Panc1 (cell line): ENCODE results near the gene MINDY4. TPM values are rescaled to one million over a fixed set of nuclear protein-coding genes. Genes with fewer than 3 reads are reported as not detected.

Experiments
- ATAC-seq: fragments of 200-7000 bp; cut with Tn5 transposase; 2 replicates; pipeline ENCODE4 v1.9.1; 2020; ENCODE audit warnings: mild to moderate bottlenecking, moderate library complexity
- BruUV-seq: library from RNA; stranded (reverse); fragments of 400-500 nt; replicated peaks from 2 replicates; lab custom pipeline; 2021; lab: Mats Ljungman, UMichigan
- CTCF ChIA-PET: fragments of 300-600 bp; sonication (Branson Sonifier 250); formaldehyde crosslinking; loops from one replicate; lab custom pipeline; 2022; ENCODE audit warnings: antibody characterized with exemption; lab: Charles Lee
- POLR2A ChIA-PET: fragments of 300-600 bp; sonication (Branson Sonifier 250); formaldehyde crosslinking; loops from one replicate; lab custom pipeline; 2022; ENCODE audit warnings: antibody characterized with exemption; lab: Charles Lee
- DNase-seq: peaks from one replicate; pipeline ENCODE4 v3.0.0-alpha.2; 2010; ENCODE audit warnings: low read depth, low spot score
- H3K27ac ChIP-seq: 2 replicates; pipeline ENCODE4 v1.5.1; 2011; ENCODE audit warnings: mild to moderate bottlenecking, low read length, inconsistent platforms
- H3K27me3 ChIP-seq: fragments of 200-500 bp; sonication (Bioruptor generic); 2 replicates; pipeline ENCODE4 v1.6.0; 2014; ENCODE audit warnings: low read length, inconsistent platforms; ENCODE audit not compliant: control insufficient read depth, insufficient read depth
- H3K36me3 ChIP-seq: fragments of 200-500 bp; sonication (Bioruptor generic); 2 replicates; pipeline ENCODE4 v1.5.1; 2014; ENCODE audit warnings: inconsistent platforms, mild to moderate bottlenecking, low read length, moderate library complexity; ENCODE audit not compliant: control insufficient read depth, insufficient read depth
- H3K4me1 ChIP-seq: 2 replicates; pipeline ENCODE4 v1.5.1; 2011; ENCODE audit warnings: inconsistent platforms, mild to moderate bottlenecking, low read length, moderate library complexity; ENCODE audit not compliant: control insufficient read depth, insufficient read depth
- H3K4me3 ChIP-seq, 2 experiments: 2 replicates each; pipeline ENCODE4 v1.5.1; 2011 to 2012; ENCODE audit warnings: low read depth in 2 of 2, low read length in 2 of 2, mild to moderate bottlenecking in 2 of 2, inconsistent platforms in 1 of 2, moderate library complexity in 1 of 2
- H3K9me3 ChIP-seq: fragments of 200-500 bp; sonication (Bioruptor generic); 2 replicates; pipeline ENCODE4 v1.5.1; 2014; ENCODE audit warnings: low read depth, mild to moderate bottlenecking, inconsistent platforms, low read length, moderate library complexity; ENCODE audit not compliant: control insufficient read depth, insufficient read depth
- POLR2AphosphoS5 ChIP-seq: IDR thresholded peaks from 2 replicates; pipeline ENCODE4 v1.6.1; 2012; ENCODE audit warnings: mild to moderate bottlenecking, low read depth, low read length, moderate library complexity
- SIN3A ChIP-seq: IDR thresholded peaks from 2 replicates; pipeline ENCODE4 v1.6.1; 2012; ENCODE audit warnings: low read depth, mild to moderate bottlenecking, low read length, moderate library complexity, borderline replicate concordance; ENCODE audit not compliant: insufficient read depth
- TCF7L2 ChIP-seq: IDR thresholded peaks from 2 replicates; pipeline ENCODE4 v1.6.1; 2011; ENCODE audit warnings: mild to moderate bottlenecking, low read depth, low read length, inconsistent platforms
- in situ Hi-C: cut with HindIII; loops from 2 replicates; pipeline ENCODE4 v1.10.0; 2016; ENCODE audit warnings: low sequenced_read_pairs, low pct_unique_long_range_greater_than_20kb
- intact Hi-C: fragments of 100-400 bp; cut with micrococcal nuclease; formaldehyde crosslinking; loops from one replicate; pipeline ENCODE4 v1.10.0; 2022; ENCODE audit not compliant: unreplicated experiment
- total RNA-seq: library from RNA; stranded (reverse); gene quantifications from one replicate; pipeline ENCODE4 v1.2.1, GENCODE V29; 2021; ENCODE audit not compliant: unreplicated experiment
- TF ChIP-seq, protein P1 (sequence below): fragments of 450-650 bp; IDR thresholded peaks from 2 replicates; pipeline ENCODE4 v1.5.1; 2017; ENCODE audit warnings: mild to moderate bottlenecking
- TF ChIP-seq, protein P2 (sequence below), 2 experiments: IDR thresholded peaks; 2 replicates each; pipeline ENCODE4 v1.6.1; 2011 to 2012; ENCODE audit warnings: low read depth in 2 of 2, control low read depth in 1 of 2, low read length in 1 of 2, mild to moderate bottlenecking in 1 of 2, moderate library complexity in 1 of 2; ENCODE audit not compliant: insufficient read depth in 1 of 2

MINDY4 gene
- total RNA-seq, 1 experiment from 2014 or later = 6.2 TPM

DNA sequence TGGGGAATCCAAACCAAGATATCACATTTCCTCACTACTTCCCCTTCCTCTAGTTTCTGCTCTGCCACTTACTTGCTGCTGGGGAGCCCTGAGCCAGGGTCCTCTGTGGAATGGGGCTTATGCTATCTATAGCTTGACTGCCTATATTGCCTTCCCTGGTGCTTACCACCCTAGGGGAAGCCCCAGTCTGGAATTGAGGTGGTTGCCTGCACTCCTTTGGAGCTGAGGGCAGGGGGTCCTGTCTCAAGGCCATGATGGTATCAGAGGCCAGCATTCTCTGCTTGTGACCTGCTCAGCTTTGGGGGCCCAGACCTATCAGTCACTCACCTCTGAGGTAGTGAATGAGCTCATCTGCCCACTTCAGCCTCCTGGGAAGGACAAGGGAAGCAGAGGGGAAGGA, 48.5 kb upstream of the MINDY4 start:
- H3K36me3 ChIP-seq = no peaks in the 10 kb centered on the region
- ChIA-PET POLR2A (no interaction called here), CTCF (no interaction called here)
- H3K9me3 ChIP-seq = peaks cover 6% of the 10 kb centered on the region; the same call in 1 of the 2 replicates
- BruUV-seq = no TSS peak
- no peaks in the 10 kb centered on the region for H3K4me1 ChIP-seq
- no peak overlapping the region for H3K27ac ChIP-seq
- TF ChIP-seq POLR2AphosphoS5 = no peak
- TF ChIP-seq, protein P1, sequence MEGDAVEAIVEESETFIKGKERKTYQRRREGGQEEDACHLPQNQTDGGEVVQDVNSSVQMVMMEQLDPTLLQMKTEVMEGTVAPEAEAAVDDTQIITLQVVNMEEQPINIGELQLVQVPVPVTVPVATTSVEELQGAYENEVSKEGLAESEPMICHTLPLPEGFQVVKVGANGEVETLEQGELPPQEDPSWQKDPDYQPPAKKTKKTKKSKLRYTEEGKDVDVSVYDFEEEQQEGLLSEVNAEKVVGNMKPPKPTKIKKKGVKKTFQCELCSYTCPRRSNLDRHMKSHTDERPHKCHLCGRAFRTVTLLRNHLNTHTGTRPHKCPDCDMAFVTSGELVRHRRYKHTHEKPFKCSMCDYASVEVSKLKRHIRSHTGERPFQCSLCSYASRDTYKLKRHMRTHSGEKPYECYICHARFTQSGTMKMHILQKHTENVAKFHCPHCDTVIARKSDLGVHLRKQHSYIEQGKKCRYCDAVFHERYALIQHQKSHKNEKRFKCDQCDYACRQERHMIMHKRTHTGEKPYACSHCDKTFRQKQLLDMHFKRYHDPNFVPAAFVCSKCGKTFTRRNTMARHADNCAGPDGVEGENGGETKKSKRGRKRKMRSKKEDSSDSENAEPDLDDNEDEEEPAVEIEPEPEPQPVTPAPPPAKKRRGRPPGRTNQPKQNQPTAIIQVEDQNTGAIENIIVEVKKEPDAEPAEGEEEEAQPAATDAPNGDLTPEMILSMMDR = no peak
- no peak for TF ChIP-seq TCF7L2
- TF ChIP-seq, protein P2, sequence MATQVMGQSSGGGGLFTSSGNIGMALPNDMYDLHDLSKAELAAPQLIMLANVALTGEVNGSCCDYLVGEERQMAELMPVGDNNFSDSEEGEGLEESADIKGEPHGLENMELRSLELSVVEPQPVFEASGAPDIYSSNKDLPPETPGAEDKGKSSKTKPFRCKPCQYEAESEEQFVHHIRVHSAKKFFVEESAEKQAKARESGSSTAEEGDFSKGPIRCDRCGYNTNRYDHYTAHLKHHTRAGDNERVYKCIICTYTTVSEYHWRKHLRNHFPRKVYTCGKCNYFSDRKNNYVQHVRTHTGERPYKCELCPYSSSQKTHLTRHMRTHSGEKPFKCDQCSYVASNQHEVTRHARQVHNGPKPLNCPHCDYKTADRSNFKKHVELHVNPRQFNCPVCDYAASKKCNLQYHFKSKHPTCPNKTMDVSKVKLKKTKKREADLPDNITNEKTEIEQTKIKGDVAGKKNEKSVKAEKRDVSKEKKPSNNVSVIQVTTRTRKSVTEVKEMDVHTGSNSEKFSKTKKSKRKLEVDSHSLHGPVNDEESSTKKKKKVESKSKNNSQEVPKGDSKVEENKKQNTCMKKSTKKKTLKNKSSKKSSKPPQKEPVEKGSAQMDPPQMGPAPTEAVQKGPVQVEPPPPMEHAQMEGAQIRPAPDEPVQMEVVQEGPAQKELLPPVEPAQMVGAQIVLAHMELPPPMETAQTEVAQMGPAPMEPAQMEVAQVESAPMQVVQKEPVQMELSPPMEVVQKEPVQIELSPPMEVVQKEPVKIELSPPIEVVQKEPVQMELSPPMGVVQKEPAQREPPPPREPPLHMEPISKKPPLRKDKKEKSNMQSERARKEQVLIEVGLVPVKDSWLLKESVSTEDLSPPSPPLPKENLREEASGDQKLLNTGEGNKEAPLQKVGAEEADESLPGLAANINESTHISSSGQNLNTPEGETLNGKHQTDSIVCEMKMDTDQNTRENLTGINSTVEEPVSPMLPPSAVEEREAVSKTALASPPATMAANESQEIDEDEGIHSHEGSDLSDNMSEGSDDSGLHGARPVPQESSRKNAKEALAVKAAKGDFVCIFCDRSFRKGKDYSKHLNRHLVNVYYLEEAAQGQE (IDR thresholded peaks at IDR 0.05; ENCODE audit: insufficient read depth in 1 of 2, low read depth in 2 of 2, low read length in 1 of 2) = no peak
- TF ChIP-seq SIN3A = no peak
- in situ Hi-C loops (no loop called here), intact Hi-C loops (no loop called here)
- no peak overlapping the region for H3K4me3 ChIP-seq
- no peak for ATAC-seq
- DNase-seq = no peak
- H3K27me3 ChIP-seq = peaks cover 6% of the 10 kb centered on the region; the same call in 1 of the 2 replicates

DNA sequence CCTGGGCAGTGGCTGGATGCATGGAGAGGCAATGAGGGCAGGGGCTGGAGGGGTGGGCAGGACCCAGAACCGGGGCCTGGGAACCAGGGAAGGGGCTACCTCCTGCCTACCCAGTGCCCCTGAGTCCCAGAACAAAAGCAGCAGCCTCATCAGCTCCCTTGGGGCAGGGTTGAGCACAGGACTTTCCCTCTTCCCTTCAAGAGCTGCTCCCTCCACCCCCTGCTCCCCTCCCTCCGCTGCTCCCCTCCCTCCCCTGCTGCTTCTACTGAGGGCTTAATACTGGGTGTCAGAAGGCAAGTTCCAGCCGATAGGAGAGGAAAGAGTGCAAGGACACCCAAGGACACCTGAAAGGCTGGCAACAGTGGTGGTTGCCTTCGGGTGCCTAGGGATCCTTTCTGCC, 47.4 kb upstream of the MINDY4 start:
- H3K4me3 ChIP-seq = no peak overlapping the region
- ChIA-PET CTCF (no interaction called here), POLR2A (no interaction called here)
- no TSS peak for BruUV-seq
- in situ Hi-C loops (no loop called here), intact Hi-C loops (no loop called here)
- peaks cover 6% of the 10 kb centered on the region; the same call in 1 of the 2 replicates for H3K27me3 ChIP-seq
- H3K9me3 ChIP-seq = no peaks in the 10 kb centered on the region
- ATAC-seq = no peak
- no peak for TF ChIP-seq POLR2AphosphoS5
- TF ChIP-seq SIN3A = no peak
- H3K36me3 ChIP-seq = no peaks in the 10 kb centered on the region
- DNase-seq = no peak
- H3K27ac ChIP-seq = no peak overlapping the region
- H3K4me1 ChIP-seq = no peaks in the 10 kb centered on the region

DNA sequence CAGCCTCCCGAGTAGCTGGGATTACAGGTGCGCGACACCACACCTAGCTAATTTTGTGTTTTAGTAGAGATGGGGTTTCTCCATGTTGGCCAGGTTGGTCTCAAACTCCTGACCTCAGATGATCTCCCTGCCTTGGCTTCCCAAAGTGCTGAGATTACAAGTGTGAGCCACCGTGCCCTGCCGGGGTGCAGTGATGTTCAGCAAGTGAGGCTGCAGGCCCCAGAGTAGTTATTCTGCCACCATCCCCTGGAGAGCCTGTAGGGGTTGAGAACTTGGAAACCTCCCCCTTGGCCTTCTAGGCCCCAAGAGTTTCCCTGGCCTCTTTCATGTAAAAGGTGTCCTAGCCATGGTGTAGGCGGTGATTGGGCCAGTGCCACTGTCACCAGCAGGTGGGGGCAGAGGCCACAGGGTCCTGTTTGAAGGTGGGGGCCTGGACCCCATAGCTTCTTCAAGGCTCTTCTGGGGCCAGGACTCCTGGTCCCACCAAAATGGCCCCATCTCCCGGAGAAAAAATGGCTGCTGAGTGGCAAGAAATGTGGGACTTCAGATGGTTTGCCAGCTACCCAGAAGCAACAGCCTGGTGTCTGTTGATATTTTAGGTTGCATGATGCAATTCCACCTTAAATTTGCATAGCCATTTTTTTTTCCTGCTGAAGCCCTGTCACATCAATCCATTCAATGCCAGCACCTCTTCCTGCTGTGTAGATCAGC, 44.8 kb upstream of the MINDY4 start:
- ATAC-seq (no peak), DNase-seq (no peak)
- H3K4me1 ChIP-seq = no peaks in the 10 kb centered on the region
- in situ Hi-C loops (no loop called here), intact Hi-C loops (no loop called here)
- BruUV-seq = no TSS peak
- no peak overlapping the region for H3K4me3 ChIP-seq
- POLR2A ChIA-PET = no interaction called here
- H3K27me3 ChIP-seq = peaks cover 13% of the 10 kb centered on the region
- H3K9me3 ChIP-seq = no peaks in the 10 kb centered on the region
- H3K36me3 ChIP-seq = no peaks in the 10 kb centered on the region
- TF ChIP-seq, protein P2 (IDR thresholded peaks at IDR 0.05; ENCODE audit: insufficient read depth in 1 of 2, low read depth in 2 of 2, low read length in 1 of 2) = no peak
- TF ChIP-seq POLR2AphosphoS5 (no peak), TCF7L2 (no peak), SIN3A (no peak)
- TF ChIP-seq, protein P1 = no peak
- no peak overlapping the region for H3K27ac ChIP-seq
- CTCF ChIA-PET = interaction anchor here (0.6 kb wide), 1 partner anchor 210 kb away, joined by 3 read pairs; no protein-coding TSS in a partner anchor
